Left lung (tissue), 10 donors: ENCODE data around the gene CSRP2. TPM values are rescaled to one million over a fixed set of nuclear protein-coding genes. Genes with fewer than 3 reads are reported as not detected.

Experiments
- ATAC-seq: fragments of 200-7000 bp; cut with Tn5 transposase; one replicate; pipeline ENCODE4 v1.9.1; 2020; ENCODE audit warnings: moderate library complexity
- DNase-seq, 4 donors: peaks; one replicate each; pipeline ENCODE4 v3.0.0-alpha.2; 2013 to 2020
- H3K27ac ChIP-seq, 2 donors: fragments of 200-600 bp; sonication (generic) in 1 of 2; one replicate each; pipeline versions ENCODE4 v1.5.0 to v1.8.0; 2020 to 2021
- H3K27me3 ChIP-seq, 2 donors: fragments of 200-600 bp; sonication (generic) in 1 of 2; one replicate each; pipeline versions ENCODE4 v1.5.0 to v1.8.0; 2020 to 2021
- H3K36me3 ChIP-seq, 2 donors: fragments of 200-600 bp; sonication (generic) in 1 of 2; one replicate each; pipeline versions ENCODE4 v1.5.0 to v1.8.0; 2020 to 2021
- H3K4me1 ChIP-seq, 2 donors: fragments of 200-600 bp; one replicate each; pipeline ENCODE4 v1.8.0; 2021
- H3K4me3 ChIP-seq, 2 donors: fragments of 200-600 bp; sonication (generic) in 1 of 2; one replicate each; pipeline versions ENCODE4 v1.5.0 to v1.8.0; 2020 to 2021; ENCODE audit warnings: mild to moderate bottlenecking in 1 of 2
- H3K9me3 ChIP-seq, 2 donors: fragments of 200-600 bp; sonication (generic) in 1 of 2; one replicate each; pipeline versions ENCODE4 v1.5.0 to v1.8.0; 2020 to 2021
- CTCF ChIP-seq, 2 donors: fragments of 200-600 bp; sonication (generic) in 1 of 2; IDR thresholded peaks; one replicate each; pipeline versions ENCODE4 v1.5.0 to v1.8.0; 2021; ENCODE audit warnings: antibody characterized with exemption in 2 of 2
- intact Hi-C, 2 donors: fragments of 100-400 bp; cut with DNase I; formaldehyde crosslinking; loops; one replicate each; pipeline versions ENCODE4 v1.11.2 to v1.14.2; 2022
- polyA plus RNA-seq, 6 donors: library from polyadenylated mRNA; unstranded; fragments of 120-200 nt; gene quantifications; one replicate each; pipeline ENCODE4 v1.2.1, GENCODE V29; 2013; ENCODE audit not compliant: insufficient read length in 6 of 6
- total RNA-seq, 2 donors: library from RNA; stranded (reverse); fragmentation: NEBNext Ultra II Directional; extraction: Animal tissue kit (Norgen Biotek cat#: 25700); gene quantifications; one replicate each; pipeline ENCODE4 v1.2.1, GENCODE V29; 2021
- donor health status: DM: no; HTN: yes; CAD: no.
- donor health status: DM: no; HTN: no; CAD: no.

Gene CSRP2
- total and polyA plus RNA-seq, 8 donors, result 21.0 to 28.9 (median 24.0) TPM

GRCh38 chr12:76921891-76922664 is 43.3 kb upstream of the CSRP2 start:
- no peak overlapping the region for H3K27ac ChIP-seq
- no peaks in the 10 kb centered on the region for H3K9me3 ChIP-seq
- ATAC-seq (no peak), DNase-seq (no peak)
- no peaks in the 10 kb centered on the region for H3K4me1 ChIP-seq
- H3K4me3 ChIP-seq, result no peak overlapping the region
- H3K36me3 ChIP-seq, result no peaks in the 10 kb centered on the region
- TF ChIP-seq CTCF (IDR thresholded peaks at IDR 0.05), result no peak
- H3K27me3 ChIP-seq, result no peaks in the 10 kb centered on the region
- intact Hi-C loops, result no loop called here

GRCh38 chr12:76921100-76921471 is 42.3 kb upstream of the CSRP2 start:
- Histone ChIP-seq H3K4me3 (no peak overlapping the region), H3K9me3 (no peaks in the 10 kb centered on the region), H3K27ac (no peak overlapping the region), H3K36me3 (no peaks in the 10 kb centered on the region), H3K27me3 (no peaks in the 10 kb centered on the region), H3K4me1 (no peaks in the 10 kb centered on the region)
- no peak for DNase-seq
- no peak for ATAC-seq
- TF ChIP-seq CTCF (IDR thresholded peaks at IDR 0.05), result no peak
- intact Hi-C loops, result no loop called here

GRCh38 chr12:76920172-76921099 is 41.6 kb upstream of the CSRP2 start:
- ATAC-seq (no peak), DNase-seq (no peak)
- H3K4me1 ChIP-seq, result no peaks in the 10 kb centered on the region
- intact Hi-C loops, result no loop called here
- H3K27me3 ChIP-seq, result no peaks in the 10 kb centered on the region
- H3K36me3 ChIP-seq, result no peaks in the 10 kb centered on the region
- TF ChIP-seq CTCF (IDR thresholded peaks at IDR 0.05), result no peak
- no peak overlapping the region for H3K27ac ChIP-seq
- H3K4me3 ChIP-seq, result no peak overlapping the region
- no peaks in the 10 kb centered on the region for H3K9me3 ChIP-seq

GRCh38 chr12:76919383-76920171 is 40.8 kb upstream of the CSRP2 start:
- DNase-seq (no peak), ATAC-seq (no peak)
- intact Hi-C loops, result no loop called here
- H3K9me3 ChIP-seq, result no peaks in the 10 kb centered on the region
- no peaks in the 10 kb centered on the region for H3K36me3 ChIP-seq
- no peak overlapping the region for H3K4me3 ChIP-seq
- no peaks in the 10 kb centered on the region for H3K27me3 ChIP-seq
- H3K27ac ChIP-seq, result no peak overlapping the region
- H3K4me1 ChIP-seq, result no peaks in the 10 kb centered on the region
- TF ChIP-seq CTCF (IDR thresholded peaks at IDR 0.05), result no peak
